Measurements from ENCODE around the gene OVAAL. TPM values are rescaled to one million over a fixed set of nuclear protein-coding genes. Genes with fewer than 3 reads are reported as not detected.
"Not testable (repeated sequence)": the region's sequence is repeated elsewhere in the genome, so short reads cannot be mapped to it uniquely, and the experiment has no call there.

OVAAL gene
- polyA plus RNA-seq, 1 donor: 0.09 TPM

DNA sequence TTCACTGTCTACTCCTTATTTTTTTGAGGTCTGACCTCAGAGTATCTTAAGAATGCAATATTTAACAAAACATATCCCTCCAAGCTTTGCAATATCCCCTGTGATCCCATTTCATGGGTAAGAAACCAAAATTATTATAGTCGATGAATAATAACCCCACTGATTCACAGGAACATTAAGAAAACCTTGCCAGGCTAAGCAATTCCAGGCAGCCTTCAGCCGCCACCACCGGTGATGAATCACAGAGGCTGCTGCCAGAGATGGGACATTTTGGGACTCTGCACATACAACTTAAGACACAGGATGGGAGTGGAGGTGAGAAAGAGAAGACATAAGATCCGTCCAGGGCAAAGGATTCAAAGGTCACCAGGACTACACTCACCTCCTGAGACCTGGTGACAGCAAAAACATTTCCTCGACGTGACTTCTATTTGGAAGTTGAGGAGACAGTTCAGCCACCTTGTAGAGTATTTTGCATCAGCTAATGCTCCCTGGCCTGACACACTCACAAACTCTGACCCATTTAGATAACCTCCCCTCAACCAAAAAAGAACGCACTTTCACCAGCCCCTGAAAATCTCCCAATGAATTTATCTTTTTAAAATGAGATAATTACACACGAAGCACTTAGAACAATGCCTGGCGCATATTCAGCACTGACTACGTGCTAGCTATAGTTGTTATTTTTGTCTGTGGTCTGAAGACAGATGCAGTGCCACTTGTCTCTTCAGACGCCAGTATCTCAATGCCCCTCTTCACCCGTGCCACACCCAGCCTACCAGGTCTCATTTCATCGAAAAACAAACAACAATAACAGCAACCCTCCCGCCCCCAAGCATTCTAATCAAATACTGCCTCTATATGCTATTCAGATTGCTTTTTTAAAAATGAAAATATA lies 17.8 kb upstream of the OVAAL start:
- DNase-seq (ENCODE audit: low read depth): no peak

DNA sequence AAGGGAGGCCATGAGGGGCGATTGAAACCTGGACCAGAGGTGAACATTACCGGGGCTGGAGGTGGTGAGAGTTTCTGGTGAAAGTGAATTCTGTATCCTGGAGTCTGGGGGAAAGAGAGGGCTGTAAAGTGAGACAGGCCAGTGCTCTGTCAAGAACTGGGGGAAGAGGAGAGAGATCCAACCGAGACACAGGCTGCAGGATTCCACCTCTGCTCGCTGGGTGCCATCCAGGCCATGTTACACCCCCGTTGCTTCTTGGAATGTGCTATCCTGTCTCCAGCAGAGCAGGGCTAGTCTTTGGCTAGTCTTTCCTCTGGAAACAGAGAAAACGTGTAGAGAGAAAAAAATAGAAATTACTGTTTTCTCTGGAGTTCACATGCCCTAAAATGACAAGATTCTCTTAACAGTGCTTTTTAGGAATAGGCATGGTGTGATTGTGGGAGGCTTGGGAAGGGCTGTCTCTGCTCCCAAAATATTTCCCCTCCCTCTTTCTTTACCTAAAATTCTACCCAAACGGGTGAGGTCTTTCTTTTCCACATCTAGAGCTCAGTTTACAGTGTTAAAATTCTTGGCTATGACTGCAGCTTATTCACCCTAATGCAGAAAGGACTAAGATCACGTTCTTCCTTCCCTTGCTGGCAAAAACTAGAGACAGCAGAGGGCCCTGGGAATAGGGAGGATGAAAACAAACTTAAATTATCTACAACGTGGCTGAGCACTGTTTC lies 16.5 kb upstream of the OVAAL start:
- no peak for DNase-seq (ENCODE audit: low read depth)

DNA sequence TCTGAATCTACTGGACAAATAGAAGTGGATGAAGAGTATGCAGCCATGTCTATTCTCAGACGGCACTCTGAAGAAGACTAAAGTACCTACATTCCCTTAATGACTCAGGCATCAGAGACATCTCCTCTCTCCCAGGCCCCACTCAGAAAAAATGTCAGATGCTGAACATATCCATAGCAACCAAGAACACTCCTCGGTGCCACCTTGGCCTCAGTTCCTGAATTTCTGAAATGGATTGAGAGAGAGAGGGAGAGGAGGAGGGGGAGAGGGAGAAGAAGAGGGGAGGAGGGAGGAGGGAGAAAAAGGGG lies 16.0 kb upstream of the OVAAL start:
- DNase-seq (ENCODE audit: low read depth): no peak

DNA sequence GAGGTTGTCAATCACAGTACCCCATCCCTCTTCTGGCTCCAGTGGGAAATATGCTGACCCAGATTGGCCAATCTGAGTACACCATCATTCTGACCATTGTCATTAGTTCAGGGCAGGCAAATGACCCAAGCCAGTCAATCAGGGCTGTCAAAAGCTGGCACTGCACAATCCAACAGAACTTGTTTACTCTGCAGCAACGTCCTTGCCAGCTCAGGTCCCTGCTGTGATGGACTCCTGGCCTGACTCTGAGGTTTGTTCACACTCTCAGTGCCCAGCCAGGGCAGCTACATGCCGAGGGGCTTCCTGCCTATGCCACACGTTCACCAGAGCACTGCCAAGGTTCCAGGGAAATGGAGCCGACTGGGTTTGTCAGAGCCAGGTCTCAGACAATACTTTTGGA lies 14.7 kb upstream of the OVAAL start:
- DNase-seq (ENCODE audit: low read depth): no peak

DNA sequence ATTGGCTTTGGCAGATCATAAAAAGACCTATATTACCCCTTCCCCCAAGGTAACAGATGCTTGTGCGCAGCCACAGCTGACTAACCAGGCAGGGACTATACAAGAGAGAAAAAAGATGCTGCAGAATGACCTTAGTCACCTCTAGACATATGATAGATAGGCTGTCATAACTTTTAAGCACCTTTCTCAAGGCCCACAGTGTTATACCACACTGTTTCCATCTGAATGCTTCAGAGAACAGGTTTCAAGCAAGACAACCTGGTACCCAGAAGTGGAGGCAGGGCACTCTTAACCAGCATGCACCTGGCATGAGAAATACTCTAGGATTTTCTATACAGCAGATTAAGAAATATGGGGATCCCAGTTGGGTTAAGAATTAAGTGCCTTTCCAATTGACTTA lies 12.8 kb upstream of the OVAAL start:
- DNase-seq (ENCODE audit: low read depth): no peak

DNA sequence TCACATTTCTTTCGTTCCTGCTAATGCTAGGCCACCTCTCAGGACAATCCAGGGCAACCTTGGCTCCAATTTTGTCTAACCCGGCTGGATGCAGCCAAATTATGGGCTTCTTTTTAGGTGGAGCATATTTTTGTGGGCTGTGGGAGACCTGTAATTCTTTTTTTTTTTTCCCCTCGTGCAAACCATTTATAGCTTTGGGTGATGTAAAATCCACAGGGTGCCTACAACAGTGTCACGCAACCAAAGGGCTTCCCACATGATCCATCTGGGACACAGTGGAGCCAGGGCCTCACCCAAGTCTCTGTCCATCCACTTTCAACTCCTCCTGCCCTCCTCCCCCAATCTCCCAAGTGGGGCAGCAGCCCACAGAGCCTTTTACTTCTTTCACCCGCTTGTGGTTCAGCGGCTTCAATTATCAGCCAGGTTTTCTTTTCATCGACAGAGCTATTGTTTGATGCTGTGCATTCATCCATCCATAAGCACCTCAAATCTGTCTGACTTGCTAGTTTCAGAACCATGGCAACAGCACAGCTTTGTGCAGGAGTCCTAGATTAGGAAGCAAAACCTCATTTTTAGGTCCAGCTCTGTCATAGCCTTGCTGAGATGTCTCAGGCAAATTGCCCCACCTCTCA lies 10.0 kb upstream of the OVAAL start:
- no peak for DNase-seq (ENCODE audit: low read depth)

DNA sequence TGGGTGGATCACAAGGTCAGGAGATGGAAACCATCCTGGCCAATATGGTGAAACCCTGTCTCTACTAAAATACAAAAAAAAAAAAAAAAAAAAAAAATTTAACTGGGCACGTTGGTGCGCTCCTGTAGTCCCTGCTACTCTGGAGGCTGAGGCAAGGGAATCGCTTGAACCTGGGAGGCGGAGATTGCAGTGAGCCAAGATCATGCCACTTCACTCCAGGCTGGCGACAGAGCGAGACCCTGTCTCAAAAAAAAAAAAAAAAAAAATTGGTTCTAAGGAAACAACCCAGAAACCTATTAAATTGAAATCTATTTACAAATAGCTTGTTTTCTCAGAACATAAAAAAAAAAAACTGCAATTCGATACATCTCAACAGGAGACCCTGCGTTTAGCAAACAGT lies 9.0 kb upstream of the OVAAL start:
- DNase-seq (ENCODE audit: low read depth): not testable (repeated sequence)

DNA sequence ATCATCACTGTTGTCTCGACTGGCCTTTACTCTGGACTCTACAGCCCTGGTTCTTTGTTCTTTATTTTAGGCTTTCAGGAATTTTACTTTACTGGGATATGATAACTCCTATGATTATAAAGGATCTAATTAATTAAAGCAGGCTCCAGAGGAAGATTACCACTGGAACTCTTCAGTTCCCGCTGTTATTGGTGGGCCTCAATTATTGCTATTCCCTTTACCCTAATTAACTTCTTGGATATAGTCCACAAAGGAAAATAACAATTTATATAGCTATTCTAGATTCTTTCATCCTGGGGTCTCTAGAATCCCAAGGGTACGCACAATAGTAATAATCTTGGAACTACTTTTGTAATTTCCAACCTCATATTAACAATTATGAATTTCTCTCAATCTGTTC lies 8.5 kb upstream of the OVAAL start:
- no peak for DNase-seq (ENCODE audit: low read depth)

DNA sequence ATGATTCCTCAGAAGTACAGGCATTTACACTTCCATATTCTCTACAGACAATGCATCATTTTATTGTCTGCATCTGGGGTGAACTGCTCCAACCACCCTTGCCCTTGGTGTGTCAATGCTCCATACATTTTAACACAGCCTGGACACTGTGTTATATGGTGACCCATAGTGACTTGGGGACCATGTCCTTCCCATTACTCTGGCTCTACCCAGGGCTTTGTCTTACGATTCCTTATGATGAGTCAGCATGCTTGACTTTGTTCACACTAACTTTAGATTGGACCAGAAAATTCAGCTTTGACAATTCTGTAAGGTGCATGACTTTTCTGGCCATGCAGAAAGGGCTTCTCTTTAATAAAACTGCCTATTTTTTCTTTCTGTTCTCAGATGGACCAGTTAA lies 6.8 kb upstream of the OVAAL start:
- DNase-seq (ENCODE audit: low read depth): no peak

DNA sequence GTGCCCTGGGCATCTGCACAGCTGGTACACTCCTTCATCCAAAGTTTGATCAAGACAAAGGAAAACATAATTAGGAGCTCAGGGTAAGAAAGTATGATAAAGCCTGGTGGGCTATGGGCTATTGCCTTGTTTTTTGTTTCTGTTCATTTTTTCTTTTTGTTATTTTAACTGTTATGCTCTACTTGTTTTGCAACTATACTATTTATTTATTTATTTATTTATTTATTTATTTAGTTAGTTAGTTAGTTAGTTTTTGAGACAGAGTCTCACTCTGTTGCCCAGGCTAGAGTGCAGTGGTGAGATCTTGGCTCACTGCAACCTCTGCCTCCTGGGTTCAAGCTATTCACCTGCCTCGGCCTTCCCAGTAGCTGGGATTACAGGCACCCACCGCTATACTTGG lies 5.7 kb upstream of the OVAAL start:
- DNase-seq (ENCODE audit: low read depth): not testable (repeated sequence)

DNA sequence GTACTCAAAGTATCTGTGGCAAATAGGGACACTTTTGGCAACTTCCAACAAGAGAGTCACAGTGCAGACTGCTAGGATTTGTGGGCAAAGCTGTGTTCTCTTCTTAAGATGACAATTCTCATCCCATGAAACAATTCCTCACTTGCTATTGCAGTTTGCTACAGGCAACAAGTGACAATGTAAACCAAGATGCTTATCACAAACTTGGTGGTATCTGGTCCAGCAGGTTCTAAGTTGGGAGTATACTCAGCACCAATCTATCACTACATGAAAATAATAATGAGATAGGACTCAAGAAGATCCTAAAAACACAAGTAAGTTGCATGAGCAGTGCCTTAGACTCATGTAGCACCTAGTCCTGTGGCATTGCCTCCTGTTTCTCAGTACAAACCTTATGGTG lies 3.4 kb upstream of the OVAAL start:
- no peak for DNase-seq (ENCODE audit: low read depth)

DNA sequence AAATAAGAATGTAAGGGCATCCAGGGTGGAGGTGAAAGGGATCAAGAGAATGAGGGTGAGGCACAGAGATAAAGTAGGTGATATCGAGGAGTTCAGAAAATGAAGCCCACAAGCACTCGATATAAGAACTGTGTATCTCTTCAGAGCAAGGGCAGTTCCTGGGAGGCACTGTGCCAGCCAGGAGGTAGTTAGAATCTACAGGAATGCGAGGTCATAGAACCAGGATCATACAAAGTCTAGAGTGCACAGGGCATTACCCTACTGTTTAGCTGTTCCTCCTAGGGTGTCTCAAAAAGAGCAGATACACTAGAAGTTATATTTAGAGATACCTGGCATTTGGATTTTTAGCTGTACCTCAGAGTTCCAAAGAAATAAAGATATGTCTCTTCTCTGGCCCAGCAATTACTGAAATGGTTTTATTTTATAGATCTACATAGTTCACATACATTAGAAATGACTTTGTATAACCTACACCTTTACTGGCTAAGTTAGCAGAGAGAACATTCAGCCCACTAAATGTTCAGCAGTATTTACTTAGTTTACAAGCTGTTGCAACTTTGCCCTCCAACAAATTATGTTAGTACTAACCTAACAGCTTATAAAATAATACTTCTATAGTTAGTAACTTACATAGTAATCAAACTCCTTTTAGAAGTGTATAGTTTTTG lies 1.6 kb downstream of the OVAAL start:
- no peak for DNase-seq (ENCODE audit: low read depth)

DNA sequence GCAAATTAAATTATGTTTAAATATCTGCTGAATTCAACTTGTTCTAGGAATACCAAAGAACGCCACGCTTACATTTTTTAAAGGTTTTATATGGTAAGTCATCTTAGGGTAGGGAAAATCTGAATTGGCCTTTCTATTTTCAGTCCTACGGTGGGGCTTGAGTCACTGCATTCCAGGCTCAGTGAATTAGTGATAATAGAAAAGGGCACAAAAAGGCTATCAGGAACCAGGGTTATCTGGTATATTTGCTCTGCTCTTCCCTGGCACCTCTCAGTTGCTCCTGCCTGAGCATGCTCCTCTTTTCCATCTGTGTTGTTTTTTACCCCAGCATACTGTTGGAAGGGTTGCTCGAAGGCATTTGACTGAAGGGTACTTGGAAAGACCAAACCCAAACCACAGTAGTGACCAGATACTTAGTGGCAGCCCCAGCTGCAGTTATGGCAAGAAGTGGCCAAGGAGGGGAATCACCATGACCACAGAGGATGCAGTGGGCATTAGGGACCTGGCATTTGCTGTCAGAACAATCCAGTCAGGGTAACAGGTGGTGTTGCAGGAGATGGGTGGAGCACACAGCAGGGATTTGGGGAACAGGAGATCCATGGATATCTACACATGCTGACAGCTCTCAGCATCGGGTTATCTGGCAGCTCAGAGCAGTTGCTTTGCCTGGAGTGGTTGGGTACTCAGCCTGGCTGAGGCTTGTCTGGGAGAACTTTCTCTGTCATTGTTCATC lies 2.3 kb downstream of the OVAAL start:
- no peak for DNase-seq (ENCODE audit: low read depth)

DNA sequence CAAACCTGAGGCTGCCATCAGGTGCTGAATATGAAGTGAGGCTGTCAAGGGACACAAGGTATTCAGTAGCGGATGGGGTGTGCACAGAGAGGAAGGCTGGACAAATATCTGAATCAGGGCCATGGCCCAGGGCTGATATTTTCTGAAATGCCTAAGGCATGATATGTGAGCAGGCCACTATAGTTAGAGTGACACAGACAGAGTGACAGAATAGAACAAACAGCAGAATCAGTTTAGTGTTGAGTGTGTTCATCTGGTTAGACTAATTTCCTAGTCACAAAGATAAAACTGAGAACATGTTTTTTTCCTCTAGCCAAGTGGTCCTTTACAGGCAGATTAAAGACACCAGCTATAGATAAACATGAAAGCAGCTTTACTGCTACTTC lies 3.9 kb downstream of the OVAAL start:
- DNase-seq (ENCODE audit: low read depth): no peak

DNA sequence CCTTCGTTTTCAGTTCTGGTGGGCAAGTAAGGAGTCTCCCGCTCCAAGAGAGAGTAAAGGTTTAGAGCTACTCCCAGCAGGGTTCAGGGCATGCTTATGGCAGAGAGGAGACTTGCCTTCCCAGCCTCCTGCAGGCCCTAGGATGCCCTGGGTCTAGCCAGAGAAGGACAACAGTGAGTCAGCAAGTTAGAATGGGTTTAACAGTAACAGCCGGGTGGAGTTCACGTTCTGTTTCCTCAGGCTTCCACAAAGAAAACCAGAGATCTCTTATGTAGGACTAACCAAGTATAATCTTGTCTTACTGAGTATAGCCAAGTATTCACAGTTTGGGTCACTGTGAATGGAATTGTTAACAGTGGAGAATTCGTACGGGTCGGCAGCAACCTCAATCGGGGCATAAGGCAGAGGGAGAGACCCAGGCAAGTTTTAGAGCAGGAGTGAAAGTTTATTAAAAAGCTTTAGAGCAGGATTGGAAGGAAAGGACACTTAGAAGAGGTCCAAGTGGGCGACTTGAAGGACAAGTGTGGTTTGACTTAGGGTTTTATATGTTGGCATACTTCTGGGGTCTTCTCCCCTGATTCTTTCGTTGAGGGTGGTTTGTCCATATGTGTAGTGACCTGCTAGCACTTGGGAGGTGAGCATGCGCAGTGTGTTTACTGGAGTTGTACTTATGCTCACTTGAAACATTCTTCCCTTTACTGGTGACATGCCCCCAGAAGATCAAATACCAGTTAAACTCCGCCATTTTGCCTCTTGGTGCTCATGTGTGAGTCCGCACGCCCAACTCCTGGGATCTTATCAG lies 4.5 kb downstream of the OVAAL start:
- DNase-seq (ENCODE audit: low read depth): no peak

DNA sequence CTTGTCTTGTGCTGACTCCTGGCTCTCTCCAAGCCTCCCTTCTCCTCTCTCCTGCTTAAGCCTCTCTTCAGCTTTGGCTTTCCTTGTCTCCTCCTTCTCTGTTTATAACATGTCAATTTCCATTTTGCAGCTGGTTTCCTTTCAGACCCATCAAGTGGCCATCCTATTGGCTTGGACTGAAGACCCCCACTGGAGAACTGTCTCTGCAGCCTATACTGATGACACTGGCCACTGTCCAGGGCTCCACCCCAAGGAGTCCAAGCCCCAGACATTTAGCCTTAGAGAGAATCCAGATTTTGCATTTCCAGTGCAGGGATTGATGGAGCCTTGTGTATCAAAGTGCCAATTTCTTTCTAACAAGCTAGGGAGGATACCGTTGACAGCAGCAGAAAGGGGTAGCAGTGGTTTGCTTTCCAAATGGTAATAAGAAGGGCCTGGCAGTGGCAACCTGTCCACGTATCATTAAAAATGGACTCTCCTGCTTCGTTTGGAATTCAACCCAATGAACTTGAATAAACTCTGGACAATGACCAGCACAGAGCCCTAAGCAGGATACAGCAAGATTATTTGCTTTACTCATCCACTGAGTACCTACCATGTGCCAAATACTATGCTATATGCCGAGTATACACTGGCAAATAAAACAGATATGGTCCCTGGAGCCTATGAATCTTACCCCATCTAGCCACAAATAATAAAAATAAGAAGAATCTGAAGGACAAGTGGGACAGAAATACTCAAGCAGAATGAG lies 6.5 kb downstream of the OVAAL start:
- no peak for DNase-seq (ENCODE audit: low read depth)

DNA sequence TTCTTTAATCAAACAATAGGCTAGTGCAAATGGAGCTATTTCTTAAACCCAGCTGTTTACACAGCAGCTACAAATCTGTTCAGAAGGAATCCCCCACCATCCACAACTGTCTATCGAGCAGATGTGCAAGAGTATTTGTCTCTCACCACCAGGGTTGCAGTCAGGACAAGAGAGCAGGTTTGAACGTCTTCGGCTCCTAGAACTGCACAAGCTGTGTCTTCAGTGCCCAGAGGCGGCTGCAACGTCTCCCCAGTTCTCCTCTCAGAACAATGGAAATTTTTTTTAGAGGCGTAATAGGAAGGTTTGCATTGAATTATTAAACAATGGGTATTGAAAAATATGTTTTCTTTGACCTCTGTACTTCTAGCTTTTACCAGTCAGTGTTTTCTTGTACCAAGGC lies 7.3 kb downstream of the OVAAL start:
- DNase-seq (ENCODE audit: low read depth): no peak

DNA sequence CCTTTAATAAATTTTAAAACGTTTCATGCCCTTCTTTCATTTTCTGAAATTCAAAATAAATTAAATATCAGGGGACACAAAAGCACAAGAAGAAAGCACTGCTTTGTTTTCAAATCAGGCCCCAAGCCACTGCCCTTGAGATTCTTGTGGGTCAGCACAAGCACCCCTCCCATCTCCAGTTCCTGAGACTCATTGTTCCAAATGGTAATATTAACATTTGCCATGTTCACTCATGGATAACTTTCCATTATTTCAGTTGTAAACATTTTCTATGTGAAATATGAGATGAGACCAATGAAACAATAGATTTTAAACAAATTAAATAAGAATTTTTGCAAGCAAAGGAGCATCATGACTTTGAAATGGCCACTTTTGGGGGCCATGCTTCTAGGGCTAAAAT lies 7.7 kb downstream of the OVAAL start:
- DNase-seq (ENCODE audit: low read depth): no peak

DNA sequence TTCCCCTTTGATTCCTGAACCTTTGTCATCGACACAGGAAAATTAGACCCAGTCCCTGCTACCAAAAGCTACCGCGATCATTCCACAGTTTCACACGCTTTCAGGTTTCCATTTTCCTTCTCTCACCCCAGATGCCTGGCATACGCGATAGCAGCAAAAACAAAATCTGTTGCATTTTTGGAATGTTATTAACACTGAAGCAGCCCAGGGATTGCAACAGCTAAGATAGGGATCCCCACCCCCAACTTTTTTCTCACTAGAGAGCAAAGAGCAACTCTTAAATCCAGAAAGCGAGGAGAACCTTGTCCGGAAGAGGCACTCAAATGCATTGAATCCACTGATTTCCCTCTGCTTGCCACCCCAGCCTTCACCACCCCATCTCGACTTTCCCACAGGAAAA lies 8.9 kb downstream of the OVAAL start:
- DNase-seq (ENCODE audit: low read depth): no peak

DNA sequence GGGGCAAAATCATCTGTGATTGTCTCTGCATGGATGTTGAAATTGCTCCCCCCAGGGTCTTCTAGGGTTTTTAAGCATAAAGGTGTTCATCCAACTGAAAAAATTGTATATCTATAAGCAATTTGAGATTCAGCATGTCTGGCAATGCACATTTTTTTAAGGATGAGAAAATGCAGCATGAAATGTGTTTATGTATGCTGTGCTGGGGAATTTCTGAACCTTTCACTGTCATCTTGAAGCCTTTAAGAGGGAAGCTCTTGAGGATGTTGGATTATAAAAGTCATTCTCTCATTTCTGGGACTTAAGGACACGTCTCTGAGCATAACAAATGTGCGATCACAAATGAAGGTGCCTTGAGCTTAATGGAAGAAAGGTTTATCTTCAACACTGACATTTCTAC lies 9.4 kb downstream of the OVAAL start:
- DNase-seq (ENCODE audit: low read depth): no peak
